LNCAP (cell line): ENCODE data around the gene NCMAP.

ENCODE experiments used
- TF ChIP-seq, protein P1 (sequence below): fragments of 450-650 bp; IDR thresholded peaks from 2 replicates; pipeline ENCODE4 v1.5.1; 2017; ENCODE audit warnings: mild to moderate bottlenecking

NCMAP gene

DNA sequence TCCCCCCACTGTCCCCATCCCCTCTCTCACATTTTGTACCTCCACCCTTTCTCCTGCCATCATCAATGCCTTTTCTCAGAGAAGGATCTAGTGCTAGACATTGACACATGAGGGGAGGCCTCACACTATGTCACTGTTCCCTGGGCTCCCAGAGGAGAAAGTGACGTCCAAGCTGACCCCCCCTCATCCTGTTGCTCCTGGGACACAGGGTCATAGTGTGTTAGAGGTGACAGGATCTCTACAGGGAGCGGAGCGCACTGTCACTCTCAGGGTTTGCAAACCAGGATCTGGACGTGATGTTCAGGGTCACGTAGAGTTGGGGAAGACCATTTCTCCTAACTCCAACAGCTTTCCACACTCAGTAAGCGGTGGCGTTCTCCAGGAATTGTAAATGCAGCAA lies 2.6 kb downstream of the NCMAP start:
- TF ChIP-seq, protein P1, sequence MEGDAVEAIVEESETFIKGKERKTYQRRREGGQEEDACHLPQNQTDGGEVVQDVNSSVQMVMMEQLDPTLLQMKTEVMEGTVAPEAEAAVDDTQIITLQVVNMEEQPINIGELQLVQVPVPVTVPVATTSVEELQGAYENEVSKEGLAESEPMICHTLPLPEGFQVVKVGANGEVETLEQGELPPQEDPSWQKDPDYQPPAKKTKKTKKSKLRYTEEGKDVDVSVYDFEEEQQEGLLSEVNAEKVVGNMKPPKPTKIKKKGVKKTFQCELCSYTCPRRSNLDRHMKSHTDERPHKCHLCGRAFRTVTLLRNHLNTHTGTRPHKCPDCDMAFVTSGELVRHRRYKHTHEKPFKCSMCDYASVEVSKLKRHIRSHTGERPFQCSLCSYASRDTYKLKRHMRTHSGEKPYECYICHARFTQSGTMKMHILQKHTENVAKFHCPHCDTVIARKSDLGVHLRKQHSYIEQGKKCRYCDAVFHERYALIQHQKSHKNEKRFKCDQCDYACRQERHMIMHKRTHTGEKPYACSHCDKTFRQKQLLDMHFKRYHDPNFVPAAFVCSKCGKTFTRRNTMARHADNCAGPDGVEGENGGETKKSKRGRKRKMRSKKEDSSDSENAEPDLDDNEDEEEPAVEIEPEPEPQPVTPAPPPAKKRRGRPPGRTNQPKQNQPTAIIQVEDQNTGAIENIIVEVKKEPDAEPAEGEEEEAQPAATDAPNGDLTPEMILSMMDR: no peak

DNA sequence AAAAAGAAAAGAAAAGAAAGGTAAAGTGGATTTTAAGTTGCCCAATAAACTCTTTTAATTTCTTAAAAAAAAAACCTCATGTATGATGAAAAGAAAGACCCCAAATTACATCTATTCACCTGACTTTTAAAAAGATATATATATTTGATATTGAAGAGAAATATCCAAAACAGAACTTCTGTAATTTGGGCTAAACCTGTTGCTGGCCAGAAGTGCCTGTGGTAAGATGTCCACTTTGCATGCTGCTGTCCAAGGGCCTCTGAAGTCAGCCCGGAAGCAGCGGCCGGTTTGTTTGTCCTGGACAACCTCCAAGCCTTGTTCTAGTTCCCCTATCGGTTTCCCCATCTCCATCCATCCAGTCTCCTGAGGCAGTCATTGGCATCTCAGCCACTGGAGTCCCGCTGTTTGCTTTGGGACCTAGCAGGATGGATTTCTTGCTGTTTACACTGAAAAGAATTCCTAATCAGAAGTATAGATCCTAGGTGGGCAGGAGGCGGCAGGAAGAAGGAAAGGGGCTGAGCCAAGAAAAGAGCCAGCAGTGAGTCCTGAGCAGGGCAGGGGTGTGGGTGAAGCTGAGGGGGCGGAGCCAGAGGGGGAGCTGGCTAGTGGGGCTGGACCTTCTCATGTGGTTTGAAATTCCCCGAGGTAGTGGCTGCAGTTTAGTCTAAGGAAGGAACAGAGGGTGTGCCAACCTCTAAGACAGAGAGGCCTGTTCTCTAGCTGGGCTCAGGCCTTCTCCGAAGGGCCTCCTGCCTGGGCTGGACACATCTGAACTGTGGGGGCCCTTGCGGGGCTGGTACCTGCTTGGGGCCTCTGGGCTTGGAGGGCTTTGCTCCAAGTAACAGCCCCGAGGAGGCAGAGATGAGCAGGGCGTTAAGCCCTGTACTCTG lies 3.3 kb downstream of the NCMAP start:
- TF ChIP-seq, protein P1: no peak

DNA sequence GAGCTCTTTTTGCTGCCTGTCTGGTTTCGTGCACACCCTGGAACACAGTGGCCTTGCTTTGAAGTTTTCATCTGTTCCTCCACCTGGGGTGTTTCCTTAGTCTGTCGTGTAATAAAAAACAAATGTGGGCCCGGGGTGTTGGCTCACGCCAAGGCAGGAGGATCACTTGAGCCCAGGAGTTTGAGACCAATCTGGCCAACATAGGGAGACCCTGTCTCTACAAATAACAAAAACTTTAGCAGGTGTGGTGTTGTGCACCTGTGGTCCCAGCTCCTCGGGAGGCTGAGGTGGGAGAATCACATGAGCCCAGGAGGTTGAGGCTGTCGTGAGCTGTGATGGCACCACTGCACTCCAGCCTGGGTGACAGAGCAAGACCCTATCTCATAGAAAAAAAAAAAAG lies 4.5 kb downstream of the NCMAP start:
- TF ChIP-seq, protein P1: no peak

DNA sequence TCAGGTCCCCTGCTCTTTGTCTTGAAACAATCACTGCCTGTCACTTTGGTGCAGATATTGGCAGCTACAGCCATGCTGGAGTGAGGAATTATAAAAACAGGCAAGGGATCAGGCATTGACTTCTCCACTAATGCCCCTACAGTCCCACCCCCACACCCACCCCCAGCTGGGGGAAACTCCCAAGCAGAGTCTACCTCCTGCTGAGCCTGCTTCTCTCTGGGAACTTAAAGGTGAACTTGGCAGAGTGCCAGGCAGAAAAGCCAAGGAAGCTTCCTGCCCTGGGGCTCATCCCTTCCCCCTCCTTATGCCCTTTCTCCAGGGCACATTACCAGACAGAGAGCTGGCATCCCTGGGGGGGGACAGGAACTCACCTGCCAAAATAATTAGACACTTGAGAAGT lies 6.7 kb downstream of the NCMAP start:
- TF ChIP-seq, protein P1: no peak

DNA sequence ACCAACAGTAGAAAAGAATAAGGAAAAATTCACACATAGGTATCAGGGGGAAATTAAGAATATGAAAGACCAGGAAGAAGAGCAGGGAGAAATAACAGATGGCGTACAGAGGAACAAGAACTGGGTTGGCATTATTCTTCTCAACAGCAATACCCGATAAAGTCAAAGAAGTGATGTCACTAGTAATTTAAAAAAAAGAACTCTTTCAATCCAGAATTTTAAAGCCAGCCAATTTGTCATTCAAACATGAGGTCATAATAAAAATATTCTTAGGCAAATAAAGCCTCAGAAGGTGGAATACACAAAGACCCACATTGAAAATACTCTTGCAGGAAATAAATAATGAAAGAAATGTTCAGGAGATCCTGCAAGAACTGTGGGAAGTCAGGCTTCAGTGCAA lies 8.8 kb downstream of the NCMAP start:
- TF ChIP-seq, protein P1: no peak

DNA sequence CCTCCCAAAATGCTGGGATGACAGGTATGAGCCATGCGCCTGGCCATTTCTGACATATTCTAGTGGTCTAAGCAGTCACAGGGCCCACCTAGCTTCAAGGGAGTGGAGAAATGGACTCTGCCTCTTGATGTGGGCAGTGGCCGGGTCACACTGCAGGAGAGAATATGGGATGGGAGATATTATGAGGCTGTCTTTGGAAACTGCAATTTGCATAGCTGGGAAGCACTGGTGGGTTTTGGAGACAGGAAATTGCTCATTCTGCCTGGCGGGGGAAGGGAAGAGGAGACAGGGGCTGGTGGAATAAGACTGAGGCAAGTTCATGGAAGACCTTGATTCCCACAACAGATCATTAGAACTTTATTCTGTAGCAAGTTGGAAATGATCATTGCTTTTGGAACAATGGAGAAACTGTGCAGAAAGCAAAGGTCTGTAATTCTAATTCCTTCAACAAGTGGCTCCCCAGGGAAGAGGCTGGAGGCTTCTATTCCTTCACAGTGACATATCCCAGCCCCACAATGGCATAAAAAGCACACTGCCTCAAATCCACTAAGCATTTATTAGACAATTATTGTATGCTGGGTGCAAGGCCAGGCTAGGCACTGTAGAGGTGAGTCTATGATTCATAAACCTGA lies 10.5 kb downstream of the NCMAP start:
- TF ChIP-seq, protein P1: no peak

DNA sequence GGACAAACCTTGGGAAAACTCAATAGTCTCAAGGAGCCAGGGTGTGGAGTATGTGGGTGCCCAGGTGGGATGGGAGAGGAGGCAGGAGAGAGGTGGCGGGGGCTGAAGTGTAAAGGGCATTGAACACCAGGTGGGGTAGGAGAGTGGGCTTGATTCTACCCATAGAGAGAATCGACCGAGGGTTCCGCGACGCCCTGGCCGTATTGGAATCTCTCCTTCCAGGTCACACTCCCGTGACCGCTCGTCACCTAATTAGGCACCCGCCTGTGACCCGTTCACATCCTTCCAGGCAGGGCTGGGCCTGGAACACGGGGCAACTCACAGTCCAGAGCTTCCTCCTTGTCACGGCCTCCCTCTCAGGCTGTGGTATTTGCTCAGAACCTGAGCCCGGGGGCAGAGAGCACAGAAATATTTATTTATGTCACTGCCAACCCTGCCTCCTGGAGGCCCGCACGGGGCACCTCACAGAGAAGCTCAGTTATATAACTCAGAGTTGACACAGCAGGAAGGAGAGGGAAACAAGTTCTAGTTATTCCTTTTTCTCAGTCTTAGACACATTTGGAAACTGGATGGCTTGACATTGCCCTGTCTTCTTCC lies 12.0 kb downstream of the NCMAP start:
- TF ChIP-seq, protein P1: no peak
